Activated T-helper 1 cell treated with Interleukin-2 at 50 U/mL for 16 hours (primary cell): Measurements from ENCODE around the gene CD99L2.

Experiments
- DNase-seq: peaks from one replicate; pipeline ENCODE4 v3.0.0-alpha.2; 2020; ENCODE audit warnings: low read depth

Gene CD99L2

DNA sequence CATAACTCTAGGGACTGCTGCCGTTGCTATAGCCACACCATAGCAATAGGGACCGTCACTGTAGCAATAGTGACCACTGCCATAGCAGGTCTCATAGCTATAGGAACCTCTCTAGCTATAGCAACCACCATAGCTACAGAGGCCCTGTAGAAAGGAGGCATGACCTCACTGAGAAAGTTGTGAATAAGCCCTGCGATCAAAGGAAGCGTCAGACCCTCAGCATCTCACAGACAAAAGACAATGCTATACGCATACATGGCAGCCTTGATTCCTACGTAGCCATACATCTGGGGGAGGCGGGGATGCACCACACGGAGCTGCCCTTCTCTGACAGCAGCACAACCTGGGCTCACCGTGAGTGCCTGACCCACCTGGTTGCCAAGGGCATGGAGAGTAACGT lies 116.8 kb downstream of the CD99L2 start:
- DNase-seq: no peak

DNA sequence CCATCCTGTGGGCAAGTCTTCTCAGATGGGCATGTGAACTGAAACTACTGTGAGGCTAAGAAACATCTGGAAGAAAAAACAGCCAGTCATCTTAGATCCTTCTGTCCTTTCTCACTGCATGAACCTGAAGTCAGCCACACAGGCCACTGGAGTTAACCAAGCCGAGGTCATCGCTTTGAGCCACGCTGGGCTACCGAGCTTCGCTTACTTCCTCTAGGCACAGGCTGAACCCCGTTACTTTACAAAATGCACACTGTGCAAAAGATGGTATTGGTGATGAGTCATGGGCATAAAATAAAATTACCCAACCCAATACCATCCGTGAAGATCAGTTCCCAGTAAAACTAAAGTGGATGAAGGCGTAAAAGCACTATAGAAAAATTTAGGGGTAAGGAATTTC lies 119.1 kb downstream of the CD99L2 start:
- DNase-seq: no peak

DNA sequence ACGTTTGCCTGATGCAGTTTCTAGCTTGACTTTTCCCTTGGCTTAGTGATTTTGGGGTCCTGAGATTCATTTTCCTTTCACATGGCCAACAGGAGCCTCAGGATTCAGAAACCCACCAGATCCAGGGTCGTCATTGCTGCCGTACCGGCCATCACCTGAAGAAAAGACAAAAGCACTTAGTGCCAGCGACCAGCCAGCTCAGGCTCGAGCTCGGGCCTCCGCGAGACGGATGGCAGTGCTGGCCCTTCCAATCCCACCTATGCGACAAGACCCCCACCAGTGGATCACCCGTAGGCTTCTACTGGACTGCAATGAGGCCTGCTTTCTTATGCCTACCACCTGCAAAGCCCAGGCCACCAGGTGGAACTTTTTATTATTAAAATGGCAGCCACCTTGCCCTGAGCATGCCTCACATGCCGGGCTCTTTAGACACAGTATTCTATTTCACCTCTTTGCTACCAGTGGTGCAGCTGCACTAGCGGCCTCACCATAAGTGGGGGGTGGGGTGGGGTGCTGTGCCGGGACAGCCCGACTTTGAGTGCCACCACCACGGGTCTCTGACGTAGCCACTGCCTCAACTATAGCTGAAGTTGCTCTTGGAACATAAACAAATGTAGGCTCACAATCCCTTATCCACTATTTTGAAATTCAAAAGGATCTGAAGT lies 121.0 kb downstream of the CD99L2 start:
- no peak for DNase-seq

DNA sequence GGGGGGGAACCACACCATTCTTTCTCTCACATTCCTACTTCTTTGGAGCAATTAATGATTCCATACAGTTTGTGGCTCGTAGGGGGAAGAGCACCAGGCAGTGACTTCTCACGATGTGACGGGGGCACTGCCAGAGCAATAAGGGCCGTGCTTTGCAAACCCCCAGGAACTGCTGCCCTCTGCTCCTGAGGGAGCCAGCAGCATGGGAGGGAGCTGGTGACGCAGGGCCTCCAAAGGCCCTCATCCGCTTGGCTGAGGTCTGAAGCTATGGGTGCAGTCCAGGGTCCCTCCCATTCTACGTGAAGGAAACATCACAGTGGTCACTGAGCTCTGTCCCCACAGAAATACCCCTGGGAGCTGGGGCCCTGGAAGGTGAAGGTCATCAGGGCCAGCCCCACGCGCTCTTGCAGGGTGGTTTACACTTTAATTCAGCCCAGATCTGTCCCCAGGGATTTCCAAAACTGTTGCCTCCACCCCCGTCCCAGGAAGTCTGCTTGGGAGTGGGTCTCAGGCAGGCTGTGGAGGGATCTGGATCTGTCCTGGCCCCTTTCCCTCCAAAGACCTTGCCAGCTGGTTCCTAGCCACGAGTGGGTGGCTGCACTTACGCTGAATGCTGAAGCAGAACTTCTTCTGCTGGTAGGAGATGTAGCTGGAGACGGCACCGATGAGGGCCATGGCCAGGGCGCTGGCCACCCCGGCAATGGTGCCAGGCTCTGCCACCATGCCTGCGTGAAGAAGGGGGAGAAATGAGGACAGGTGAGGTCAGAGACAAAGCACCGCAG lies 122.7 kb downstream of the CD99L2 start:
- no peak for DNase-seq

DNA sequence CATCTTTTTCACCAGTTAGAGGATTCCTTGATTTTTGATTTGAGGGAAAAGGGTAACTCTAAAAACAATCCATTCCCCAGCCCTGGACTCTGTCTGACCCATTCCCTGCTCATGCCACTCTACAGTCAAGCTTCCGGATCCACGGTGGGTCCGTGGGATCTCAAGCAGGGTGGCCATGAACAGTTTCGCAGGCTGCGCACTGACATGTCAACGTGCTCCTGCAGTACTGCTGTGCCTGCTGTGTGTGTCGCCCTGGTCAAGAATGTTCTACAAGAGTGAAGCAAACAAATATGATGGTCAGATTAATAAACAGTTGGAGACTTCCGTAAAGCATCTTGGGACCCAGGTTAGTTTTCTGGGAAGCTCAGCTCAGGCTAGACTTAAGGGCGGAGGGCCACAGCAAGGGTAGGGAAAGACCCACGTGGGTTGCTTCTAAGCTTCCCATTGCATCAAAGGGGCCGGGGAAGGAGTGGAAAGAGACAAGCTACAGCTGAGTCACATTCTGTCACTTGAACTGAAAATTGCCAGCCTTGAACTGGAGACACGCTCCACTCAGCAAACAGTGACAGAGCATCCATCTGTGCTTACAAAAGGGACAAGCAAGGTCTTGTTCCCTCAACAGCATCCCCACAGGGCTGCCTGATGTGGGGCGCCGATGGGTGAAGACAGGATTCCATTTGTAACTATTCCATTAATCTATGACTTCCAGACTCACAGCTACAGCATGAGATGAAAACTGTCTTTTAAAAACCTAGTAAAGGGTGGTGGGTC lies 123.5 kb downstream of the CD99L2 start:
- DNase-seq: no peak

DNA sequence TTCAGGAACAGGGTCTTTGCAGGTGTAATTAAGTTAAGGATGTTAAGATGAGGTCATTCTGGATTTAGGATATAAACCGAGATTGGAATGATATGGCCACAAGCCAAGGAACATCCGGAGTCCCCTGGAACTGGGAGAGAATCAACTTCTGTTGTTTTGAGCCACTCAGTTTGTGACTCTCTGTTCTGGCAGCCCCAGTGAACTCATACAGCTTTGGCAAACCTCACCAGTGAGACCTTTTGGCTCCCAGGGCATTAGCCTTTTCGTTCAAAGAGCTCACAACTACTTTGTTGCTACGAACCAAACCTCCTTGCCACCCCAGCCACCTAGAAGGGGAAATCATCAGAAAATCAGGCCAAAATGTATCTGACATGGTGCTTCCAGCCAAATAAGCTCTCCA lies 124.8 kb downstream of the CD99L2 start:
- DNase-seq: no peak

DNA sequence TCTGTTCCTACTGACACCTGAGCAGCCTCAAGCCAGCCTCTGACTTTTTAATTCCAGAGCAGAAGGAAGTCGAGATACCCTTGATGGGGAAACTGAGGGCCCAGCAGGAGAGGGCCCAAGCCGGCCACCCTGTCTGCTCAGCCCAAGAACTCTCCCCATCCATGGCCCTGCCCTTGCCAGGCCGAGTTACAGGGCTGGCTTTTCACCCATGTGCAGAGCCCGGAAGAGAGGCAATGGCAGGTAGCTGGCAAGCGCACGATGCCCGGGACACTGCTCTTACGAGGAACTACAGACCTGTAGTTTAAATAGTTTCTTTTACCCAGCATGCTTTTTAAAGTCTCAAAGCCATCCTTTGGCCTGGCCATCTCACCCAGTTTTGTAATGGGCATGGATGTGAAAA lies 125.4 kb downstream of the CD99L2 start:
- no peak for DNase-seq

DNA sequence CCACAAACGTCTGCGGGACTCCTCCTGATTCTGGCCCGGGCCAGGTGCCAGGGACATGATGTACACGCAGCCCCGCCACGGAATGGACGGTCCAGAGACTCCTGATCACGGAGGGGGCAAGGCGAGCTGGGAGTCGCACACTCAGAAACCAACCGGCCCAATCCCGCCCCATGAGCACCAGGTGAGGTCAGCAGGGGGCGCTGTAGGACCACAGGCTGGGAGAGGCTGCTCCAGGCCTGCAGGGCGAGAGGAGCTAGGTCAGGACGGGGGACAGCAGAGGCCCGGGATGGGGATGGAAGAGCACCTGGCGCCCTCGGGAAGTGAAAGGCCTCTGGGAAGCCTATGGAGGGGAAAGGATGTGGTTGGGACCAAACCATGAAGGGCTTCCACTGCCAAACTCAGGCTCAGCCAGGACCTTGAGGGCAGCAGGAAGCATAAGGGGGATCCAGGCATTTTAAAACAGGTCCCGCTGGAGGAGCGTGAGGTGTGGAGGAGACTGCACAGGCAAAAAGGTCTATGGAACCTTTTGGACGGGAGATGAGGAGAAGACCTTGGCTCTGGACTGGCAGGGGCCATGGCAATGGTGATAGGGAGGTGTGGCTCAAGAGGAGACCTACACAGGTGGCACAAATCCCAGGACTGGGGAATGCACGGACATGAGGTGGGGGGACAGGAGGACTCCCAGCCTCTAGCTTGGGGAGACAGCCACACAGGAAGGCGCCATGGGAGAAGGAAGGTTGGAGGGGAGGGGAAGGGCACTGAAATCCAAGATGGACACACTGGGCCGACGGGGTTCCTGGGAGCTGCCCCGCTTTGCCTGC lies 126.1 kb downstream of the CD99L2 start:
- DNase-seq: peak; percentile 52

DNA sequence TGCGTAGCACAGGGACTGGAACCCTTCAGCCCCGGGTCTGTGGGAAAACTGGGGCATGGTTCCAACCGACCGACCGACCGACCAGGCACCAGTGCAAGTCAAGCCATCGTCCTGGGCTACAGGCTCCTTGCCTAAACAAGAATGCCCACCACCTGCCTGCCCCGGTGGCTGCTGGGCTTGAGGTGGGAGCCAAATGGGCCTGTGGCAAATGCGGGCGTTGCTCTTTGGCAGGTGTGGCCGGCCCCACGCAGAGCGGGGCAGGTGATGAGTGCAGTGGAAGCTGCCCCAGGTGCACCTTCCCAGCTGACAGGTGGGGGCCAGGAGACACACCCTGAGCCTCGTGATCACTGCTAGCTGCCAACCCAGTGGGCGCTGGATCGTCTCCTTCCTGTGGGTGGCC lies 127.4 kb downstream of the CD99L2 start:
- DNase-seq: no peak

DNA sequence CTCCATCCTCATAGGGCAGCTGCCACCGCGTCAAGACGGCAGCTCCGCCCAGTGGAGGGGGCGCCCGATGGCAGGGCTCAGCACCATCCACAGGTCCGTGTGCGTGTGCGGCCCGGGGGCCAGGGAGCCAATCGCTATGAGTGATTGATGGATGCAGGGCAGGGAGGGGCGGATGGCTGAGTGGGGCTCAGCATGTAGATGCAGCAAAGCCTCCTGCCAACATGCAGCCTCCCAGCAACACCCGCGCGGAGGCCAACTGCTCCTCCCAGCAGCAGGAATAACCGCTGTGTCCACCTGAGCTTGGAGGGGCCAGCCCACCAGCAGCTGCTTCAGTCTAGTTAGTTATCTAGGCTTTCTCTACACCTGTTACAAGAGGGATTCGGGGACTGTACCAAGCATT lies 127.8 kb downstream of the CD99L2 start:
- DNase-seq: no peak

DNA sequence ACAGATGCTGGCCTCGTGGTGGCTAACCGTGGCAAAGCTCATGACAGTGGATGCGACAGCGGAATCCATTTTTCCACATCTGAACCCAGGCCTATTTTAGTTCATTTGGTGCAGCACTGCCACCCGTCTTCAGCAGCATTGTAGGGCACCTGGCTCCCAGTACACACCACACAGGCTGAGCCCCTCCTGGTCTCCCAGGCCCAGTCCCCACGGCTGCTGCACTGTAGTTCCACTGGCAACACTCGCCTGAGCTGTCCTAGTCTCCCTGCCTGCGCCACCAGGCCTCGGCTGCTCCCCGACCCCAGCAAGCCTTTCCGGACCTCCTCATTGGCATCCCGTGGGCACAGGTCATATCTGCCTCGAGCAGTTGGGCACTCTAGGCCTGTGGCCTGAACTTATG lies 129.1 kb downstream of the CD99L2 start:
- no peak for DNase-seq

DNA sequence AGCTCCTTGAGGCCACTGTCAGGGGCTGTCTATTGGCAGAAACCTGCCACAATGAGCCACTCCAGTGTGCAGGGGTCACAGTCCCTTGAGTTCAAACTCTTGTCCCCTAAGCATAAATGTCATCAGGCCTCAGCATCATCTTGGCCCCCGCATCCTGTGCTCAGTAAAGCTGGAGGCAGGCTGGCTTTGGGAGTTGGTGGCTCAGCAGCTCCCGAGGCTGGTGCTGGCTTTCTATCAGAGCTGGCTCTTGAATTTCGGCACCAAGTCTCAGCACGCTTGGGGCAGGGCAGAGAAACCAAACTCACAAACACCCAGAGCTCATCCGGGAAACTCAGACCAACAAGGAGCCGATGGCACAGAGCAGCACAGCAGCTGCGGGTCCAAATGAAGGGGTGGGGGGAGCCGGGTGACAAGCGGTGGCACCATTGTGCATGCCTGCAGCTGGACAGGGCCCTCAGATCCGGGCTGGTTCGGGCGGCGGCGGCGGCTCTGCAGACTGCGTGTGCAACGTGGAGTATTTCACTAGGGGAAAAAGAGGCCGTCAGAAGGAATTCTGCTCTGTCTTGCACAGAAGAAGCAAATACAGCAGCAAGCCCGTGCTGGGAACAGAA lies 129.8 kb downstream of the CD99L2 start:
- no peak for DNase-seq

DNA sequence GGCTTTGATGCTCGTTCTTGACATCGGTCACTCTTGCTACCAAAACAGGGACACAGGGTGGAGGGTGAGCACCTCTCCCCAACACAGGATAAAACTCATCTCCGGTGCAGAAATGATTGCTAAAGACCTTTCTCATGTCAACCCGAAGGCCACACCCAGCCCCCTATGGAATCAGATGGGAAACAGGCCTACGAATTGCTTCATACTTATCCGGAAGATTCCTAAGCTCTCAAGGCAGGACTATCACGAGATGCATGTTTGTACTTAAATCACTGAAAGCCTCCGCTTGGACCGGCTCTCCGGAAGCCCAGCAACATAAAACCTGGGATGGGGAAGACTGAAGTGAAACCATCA lies 130.4 kb downstream of the CD99L2 start:
- no peak for DNase-seq

DNA sequence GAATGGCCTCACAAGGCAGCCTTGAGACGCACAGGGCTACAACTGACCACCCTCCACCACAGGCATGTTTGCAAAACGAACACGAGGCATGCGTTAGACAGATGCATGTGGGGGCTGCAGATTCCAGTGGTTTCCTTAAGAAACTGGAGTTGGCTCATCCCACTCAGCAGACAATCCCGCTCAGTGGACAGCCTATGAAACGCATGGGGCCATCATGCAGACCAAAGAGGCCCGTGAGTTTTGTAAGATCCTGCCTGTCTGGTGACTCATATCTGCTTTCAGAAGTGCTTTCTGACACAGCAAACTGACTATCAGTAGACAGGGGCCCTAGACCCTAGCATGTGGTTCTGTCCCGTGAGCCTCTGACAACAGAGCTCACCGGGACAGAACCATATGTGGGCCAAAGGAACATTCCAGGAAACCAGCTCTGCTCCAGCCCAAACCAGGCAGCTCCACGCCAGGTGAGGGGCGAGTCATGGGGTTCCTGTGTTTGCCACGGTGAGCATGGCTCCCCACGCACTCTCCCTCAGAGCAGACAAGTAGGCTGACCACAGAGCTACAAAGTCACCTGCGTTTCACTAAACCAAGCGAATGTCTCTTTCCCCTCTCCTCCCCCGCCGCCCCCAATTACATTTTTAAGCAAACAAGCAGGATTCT lies 130.9 kb downstream of the CD99L2 start:
- DNase-seq: no peak

DNA sequence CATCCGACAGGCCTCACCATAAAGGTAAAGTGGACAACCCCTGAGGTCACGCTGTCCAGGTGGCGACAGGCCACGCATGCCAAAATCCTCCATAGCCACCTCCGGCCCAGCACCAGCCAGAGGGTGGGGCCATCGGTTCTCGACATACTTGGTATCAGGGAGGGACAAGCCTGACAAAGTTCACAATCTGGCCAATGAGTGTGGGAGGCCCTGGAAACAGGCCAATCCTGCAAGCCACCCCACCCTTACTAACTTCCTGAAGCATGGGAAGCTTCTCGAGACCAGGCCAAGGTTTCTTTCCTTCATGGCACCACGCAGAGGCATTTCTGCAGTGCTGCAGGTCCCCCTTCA lies 131.4 kb downstream of the CD99L2 start:
- no peak for DNase-seq

DNA sequence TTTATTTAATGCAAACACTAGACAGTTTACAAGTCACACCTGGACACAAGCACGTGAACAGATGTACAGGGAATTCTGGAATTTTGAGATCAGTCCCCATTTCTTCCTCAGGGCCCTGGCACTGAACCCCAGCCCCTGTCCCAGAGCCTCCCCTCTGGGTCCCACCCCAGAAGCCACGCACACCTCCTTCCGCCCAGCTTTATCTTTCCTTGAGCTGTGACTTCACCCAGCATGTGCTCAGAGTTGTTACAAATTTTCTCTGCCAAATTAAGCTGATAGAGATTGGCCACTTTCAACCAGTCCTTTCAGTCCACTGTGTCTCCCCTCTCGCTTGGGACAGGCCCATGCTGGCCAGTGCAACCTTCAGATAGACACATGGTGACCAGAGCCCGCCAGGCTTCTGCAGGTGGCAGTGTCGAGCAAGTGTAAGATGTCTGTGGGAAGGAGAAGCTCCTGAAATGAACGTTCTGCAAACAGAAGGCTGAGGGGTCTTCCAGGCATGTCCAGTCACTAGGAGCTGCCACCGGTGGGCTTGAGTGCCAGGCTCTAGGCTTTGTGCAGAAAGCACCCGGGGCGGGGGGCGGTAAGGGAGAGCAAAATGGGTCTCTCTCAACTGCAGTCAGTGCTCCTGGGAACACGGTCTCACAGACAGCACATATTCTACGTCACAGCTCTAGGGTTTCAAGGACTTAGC lies 132.0 kb downstream of the CD99L2 start:
- DNase-seq: no peak

DNA sequence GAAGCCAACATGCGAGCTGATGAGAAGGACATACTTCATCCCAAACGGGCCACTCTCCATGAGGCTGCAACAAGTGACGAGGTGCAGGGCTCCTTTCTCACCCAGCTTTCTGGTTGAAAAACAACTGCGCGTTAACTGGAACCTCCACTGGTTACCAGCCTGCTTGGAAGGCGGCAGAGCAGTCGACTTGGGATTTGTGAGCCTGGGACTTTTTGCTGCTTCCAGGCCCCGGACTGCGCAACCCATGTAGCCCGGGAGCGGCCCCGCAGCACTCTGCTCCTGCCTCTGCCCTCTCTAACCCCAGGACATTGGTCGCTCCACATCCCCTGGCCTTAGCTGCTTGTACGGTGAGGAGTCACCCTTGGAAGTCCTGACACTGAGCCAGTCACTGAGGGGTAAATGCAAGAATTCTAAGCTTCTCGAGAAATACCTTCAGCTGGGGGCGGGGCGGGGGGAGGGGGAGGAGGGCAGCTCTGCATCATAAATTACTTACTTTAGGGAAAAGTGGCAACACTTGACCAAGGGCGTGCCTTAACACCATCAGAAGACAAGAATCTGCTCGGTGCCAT lies 132.6 kb downstream of the CD99L2 start:
- no peak for DNase-seq

DNA sequence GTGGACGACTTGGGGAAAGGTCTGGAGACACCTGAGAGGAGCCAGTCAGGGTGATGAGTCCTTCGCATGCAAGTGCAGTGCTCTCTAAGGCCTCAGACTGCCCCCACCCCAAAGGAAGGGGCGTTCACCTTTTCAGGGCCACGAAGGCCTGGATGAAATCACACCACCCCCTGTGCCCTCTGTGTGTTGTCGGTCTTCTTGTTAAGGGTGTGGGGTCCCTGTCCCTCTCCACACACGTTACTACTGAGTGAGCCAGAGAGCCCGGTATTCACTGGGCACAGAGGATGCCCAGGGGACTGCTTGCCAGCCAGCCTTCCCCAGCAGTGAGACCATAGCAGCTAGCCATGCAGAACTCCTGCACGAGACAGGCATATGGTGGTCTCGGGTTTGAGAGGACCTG lies 133.2 kb downstream of the CD99L2 start:
- DNase-seq: no peak

DNA sequence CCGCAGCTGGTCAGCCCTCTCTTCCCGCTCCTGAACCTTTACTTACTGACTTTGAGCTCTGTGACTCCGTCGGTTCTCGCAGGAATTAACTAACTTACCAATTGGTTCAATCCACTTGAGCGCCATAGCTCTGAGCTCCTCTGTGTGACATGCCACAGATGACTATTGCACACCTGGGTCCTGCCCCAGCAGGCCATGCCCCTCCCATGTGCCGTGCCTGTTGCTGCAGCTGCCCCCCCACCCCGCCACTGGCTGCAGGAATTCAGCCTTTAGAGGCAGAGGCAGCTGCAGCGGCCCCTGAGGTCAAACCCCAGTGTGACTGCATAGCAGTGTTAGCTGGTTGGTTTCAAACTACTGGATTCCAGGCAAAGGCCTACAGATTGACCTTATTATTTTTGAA lies 134.7 kb downstream of the CD99L2 start:
- DNase-seq: no peak

DNA sequence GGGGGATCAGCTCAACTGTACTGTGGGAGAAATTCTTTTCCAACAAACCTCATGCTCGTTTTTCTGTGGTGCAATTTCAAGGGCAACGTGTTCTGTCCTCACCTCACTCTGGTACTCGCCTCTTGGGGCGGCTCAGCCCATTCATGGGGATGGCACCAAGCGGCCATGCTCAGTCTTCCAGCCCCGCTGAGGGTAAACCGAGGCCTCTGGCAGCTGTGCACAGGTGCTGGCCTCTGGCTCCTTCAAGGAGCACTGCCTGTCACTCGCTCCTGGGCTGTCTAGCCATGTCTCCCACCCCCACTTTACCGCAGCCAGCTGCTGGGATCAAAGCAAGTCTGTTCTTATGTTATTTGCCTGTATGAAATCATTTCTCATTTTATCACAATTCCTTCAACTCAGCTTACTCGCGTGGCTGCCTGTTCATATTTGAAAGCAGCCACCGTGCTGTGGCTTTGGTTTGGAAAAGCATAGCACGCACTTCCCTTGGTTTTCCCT lies 135.1 kb downstream of the CD99L2 start:
- DNase-seq: no peak
